ENCODE measurements around the gene GPATCH4.

GPATCH4 gene

GRCh38 chr1:156550346-156550745, 50.9 kb downstream of the GPATCH4 start:
- H3K4me3 ChIP-seq (ENCODE audit: low read depth, low read length), result no peak overlapping the region
- in situ Hi-C loops (cut with HindIII; ENCODE audit: low pct_ligation_motif_present, low sequenced_read_pairs), result no loop called here
- no peaks in the 10 kb centered on the region for H3K27me3 ChIP-seq (replicated peaks)
- H3K36me3 ChIP-seq (replicated peaks), result peaks cover 2% of the 10 kb centered on the region
- H3K27ac ChIP-seq, result no peak overlapping the region
- no peak for TF ChIP-seq CTCF (IDR thresholded peaks at IDR 0.05; ENCODE audit: low read depth, low read length, missing control alignments)
- DNase-seq, result no peak

- no peak for DNase-seq
- Histone ChIP-seq H3K4me3 (ENCODE audit: low read depth, low read length) (no peak overlapping the region), H3K27me3 (replicated peaks) (no peaks in the 10 kb centered on the region), H3K27ac (no peak overlapping the region), H3K36me3 (replicated peaks) (peaks cover 2% of the 10 kb centered on the region)
- in situ Hi-C loops (cut with HindIII; ENCODE audit: low pct_ligation_motif_present, low sequenced_read_pairs), result no loop called here
- TF ChIP-seq CTCF (IDR thresholded peaks at IDR 0.05; ENCODE audit: low read depth, low read length, missing control alignments), result no peak
Measured at GRCh38 chr1:156549831-156550230, 51.4 kb downstream of the GPATCH4 start.

- H3K27me3 ChIP-seq (replicated peaks), result no peaks in the 10 kb centered on the region
- no peak for DNase-seq
- H3K27ac ChIP-seq, result no peak overlapping the region
- in situ Hi-C loops (cut with HindIII; ENCODE audit: low pct_ligation_motif_present, low sequenced_read_pairs), result no loop called here
- H3K36me3 ChIP-seq (replicated peaks), result peaks cover 2% of the 10 kb centered on the region
- no peak overlapping the region for H3K4me3 ChIP-seq (ENCODE audit: low read depth, low read length)
- TF ChIP-seq CTCF (IDR thresholded peaks at IDR 0.05; ENCODE audit: low read depth, low read length, missing control alignments), result no peak
Measured at GRCh38 chr1:156549390-156549789, 51.9 kb downstream of the GPATCH4 start.

GRCh38 chr1:156547982-156548381, 53.3 kb downstream of the GPATCH4 start:
- Histone ChIP-seq H3K27ac (no peak overlapping the region), H3K4me3 (ENCODE audit: low read depth, low read length) (no peak overlapping the region), H3K36me3 (replicated peaks) (peaks cover 2% of the 10 kb centered on the region), H3K27me3 (replicated peaks) (no peaks in the 10 kb centered on the region)
- in situ Hi-C loops (cut with HindIII; ENCODE audit: low pct_ligation_motif_present, low sequenced_read_pairs), result no loop called here
- TF ChIP-seq CTCF (IDR thresholded peaks at IDR 0.05; ENCODE audit: low read depth, low read length, missing control alignments), result no peak
- DNase-seq, result no peak

GRCh38 chr1:156547434-156547833, 53.8 kb downstream of the GPATCH4 start:
- in situ Hi-C loops (cut with HindIII; ENCODE audit: low pct_ligation_motif_present, low sequenced_read_pairs), result no loop called here
- no peak for DNase-seq
- Histone ChIP-seq H3K36me3 (replicated peaks) (peaks cover 2% of the 10 kb centered on the region), H3K4me3 (ENCODE audit: low read depth, low read length) (no peak overlapping the region), H3K27me3 (replicated peaks) (no peaks in the 10 kb centered on the region), H3K27ac (no peak overlapping the region)
- TF ChIP-seq CTCF (IDR thresholded peaks at IDR 0.05; ENCODE audit: low read depth, low read length, missing control alignments), result no peak

GRCh38 chr1:156546267-156546666, 55.0 kb downstream of the GPATCH4 start:
- Histone ChIP-seq H3K27ac (no peak overlapping the region), H3K27me3 (replicated peaks) (no peaks in the 10 kb centered on the region), H3K4me3 (ENCODE audit: low read depth, low read length) (no peak overlapping the region), H3K36me3 (replicated peaks) (peaks cover 2% of the 10 kb centered on the region)
- in situ Hi-C loops (cut with HindIII; ENCODE audit: low pct_ligation_motif_present, low sequenced_read_pairs), result no loop called here
- TF ChIP-seq CTCF (IDR thresholded peaks at IDR 0.05; ENCODE audit: low read depth, low read length, missing control alignments), result no peak
- no peak for DNase-seq

All from brain microvascular endothelial cell (primary cell).